GM19467 (cell line): ENCODE results near the gene GIMAP1.
"Not testable (repeated sequence)": the region's sequence is repeated elsewhere in the genome, so short reads cannot be mapped to it uniquely, and the experiment has no call there.

ENCODE experiments used
- ATAC-seq: cut with Tn5 transposase; IDR thresholded peaks from one replicate; pipeline ENCODE4 v1.9.1; 2021; ENCODE audit warnings: mild to moderate bottlenecking, moderate library complexity; ENCODE audit not compliant: unreplicated experiment

GIMAP1 gene

GRCh38 chr7:150716368-150716767, at the start of gene GIMAP1:
Gene GIMAP1, plus strand, starts transcription at chr7:150716613. Its CDS starts 2,435 bp downstream, at chr7:150719048.
- ATAC-seq: no peak

- ATAC-seq: peak; percentile 84
Observed at GRCh38 chr7:150668472-150668911, 47.9 kb upstream of the GIMAP1 start.

- ATAC-seq: no peak
Observed at GRCh38 chr7:150668977-150669376, 47.4 kb upstream of the GIMAP1 start.

- not testable (repeated sequence) for ATAC-seq
Observed at GRCh38 chr7:150671798-150672585, 44.4 kb upstream of the GIMAP1 start.

GRCh38 chr7:150675714-150676113, 40.7 kb upstream of the GIMAP1 start:
- no peak for ATAC-seq

- ATAC-seq: not testable (repeated sequence)
Observed at GRCh38 chr7:150676276-150676675, 40.1 kb upstream of the GIMAP1 start.

GRCh38 chr7:150676854-150677253, 39.6 kb upstream of the GIMAP1 start:
- ATAC-seq: not testable (repeated sequence)

GRCh38 chr7:150678601-150679000, 37.8 kb upstream of the GIMAP1 start:
- not testable (repeated sequence) for ATAC-seq

GRCh38 chr7:150680364-150680763, 36.0 kb upstream of the GIMAP1 start:
- not testable (repeated sequence) for ATAC-seq

- peak; percentile 95 for ATAC-seq
Observed at GRCh38 chr7:150685219-150686029, 31.0 kb upstream of the GIMAP1 start, which contains the start of gene GIMAP2. Gene GIMAP2, plus strand, starts transcription at chr7:150685706. Its CDS starts 1,354 bp downstream, at chr7:150687060.

GRCh38 chr7:150686030-150686631, 30.3 kb upstream of the GIMAP1 start:
- ATAC-seq: peak; percentile 24

GRCh38 chr7:150688630-150689029, 27.8 kb upstream of the GIMAP1 start:
- ATAC-seq: no peak

- no peak for ATAC-seq
Observed at GRCh38 chr7:150695654-150696053, 20.8 kb upstream of the GIMAP1 start.

GRCh38 chr7:150703209-150703608, 13.2 kb upstream of the GIMAP1 start:
- ATAC-seq: no peak

- ATAC-seq: no peak
Observed at GRCh38 chr7:150715293-150715692, 1.1 kb upstream of the GIMAP1 start.

GRCh38 chr7:150715738-150716137, 675 bp upstream of the GIMAP1 start:
- no peak for ATAC-seq

GRCh38 chr7:150716939-150717338, 526 bp downstream of the GIMAP1 start:
- ATAC-seq: no peak

GRCh38 chr7:150717814-150718420, 1.5 kb downstream of the GIMAP1 start:
- ATAC-seq: no peak

- no peak for ATAC-seq
Observed at GRCh38 chr7:150719436-150719835, 3.0 kb downstream of the GIMAP1 start.

- ATAC-seq: no peak
Observed at GRCh38 chr7:150719960-150720891, 3.8 kb downstream of the GIMAP1 start.
